T1000 (cell line): ENCODE results near the gene DEDD2.
A peak's percentile ranks its signal among the peaks of the same experiment; 100 is the strongest.
"Not testable (repeated sequence)": the region's sequence is repeated elsewhere in the genome, so short reads cannot be mapped to it uniquely, and the experiment has no call there.

Source experiments
- DNase-seq: peaks from one replicate; lab custom pipeline; 2025; ENCODE audit warnings: mixed read lengths; lab: John Stamatoyannopoulos, UW

Gene DEDD2, protein sequence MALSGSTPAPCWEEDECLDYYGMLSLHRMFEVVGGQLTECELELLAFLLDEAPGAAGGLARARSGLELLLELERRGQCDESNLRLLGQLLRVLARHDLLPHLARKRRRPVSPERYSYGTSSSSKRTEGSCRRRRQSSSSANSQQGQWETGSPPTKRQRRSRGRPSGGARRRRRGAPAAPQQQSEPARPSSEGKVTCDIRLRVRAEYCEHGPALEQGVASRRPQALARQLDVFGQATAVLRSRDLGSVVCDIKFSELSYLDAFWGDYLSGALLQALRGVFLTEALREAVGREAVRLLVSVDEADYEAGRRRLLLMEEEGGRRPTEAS

GRCh38 chr19:42217520-42218437 is at the start of gene DEDD2:
Gene DEDD2, minus strand, starts transcription at chr19:42217677. Its CDS starts 670 bp downstream, at chr19:42217007.
- peak; percentile 97 for DNase-seq

DNA sequence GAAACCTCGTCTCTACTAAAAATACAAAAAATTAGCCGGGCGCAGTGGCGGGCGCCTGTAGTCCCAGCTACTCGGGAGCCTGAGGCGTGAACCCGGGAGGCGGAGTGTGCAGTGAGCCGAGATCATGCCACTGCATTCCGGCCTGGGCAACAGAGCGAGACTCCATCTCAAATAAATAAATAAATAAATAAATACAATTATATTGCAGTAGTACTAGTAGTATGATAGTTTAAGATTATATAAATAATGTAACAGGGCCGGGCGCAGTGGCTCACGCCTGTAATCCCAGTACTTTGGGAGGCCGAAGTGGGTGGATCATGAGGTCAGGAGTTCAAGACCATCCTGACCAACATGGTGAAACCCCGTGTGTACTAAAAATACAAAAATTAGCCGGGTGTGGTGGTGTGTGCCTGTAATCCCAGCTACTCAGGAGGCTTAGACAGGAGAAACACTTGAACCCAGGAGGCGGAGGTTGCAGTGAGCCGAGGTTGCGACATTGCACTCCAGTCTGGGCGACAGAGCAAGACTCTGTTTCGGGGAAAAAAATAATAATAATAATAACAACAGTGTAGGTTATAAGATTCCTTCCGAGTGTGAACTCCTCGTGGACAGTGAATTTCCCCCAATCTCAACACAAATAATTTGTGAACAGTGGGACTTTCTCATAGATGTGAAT is 49.6 kb upstream of the DEDD2 start:
- not testable (repeated sequence) for DNase-seq

- not testable (repeated sequence) for DNase-seq
These were observed 48.6 kb upstream of the DEDD2 start for GRCh38 chr19:42266105-42266504.

- DNase-seq = no peak
These were observed 44.3 kb upstream of the DEDD2 start for GRCh38 chr19:42261763-42262162.

DNA sequence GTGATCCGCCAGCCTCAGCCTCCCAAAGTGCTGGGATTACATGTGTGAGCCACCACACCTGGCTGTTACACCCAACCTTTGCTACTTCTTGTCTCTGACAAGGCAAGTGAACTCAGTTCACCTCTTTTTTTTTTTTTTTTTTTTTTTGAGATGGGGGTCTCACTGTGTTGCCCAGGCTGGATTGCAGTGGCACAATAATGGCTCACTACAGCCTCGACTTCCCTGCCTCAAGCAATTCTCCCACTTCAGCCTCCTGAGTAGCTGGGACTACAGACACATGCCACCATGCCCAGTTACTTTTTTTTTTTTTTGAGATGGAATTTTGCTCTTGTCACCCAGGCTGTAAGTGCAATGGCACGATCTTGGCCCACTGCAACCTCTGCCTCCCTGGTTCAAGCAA is 40.4 kb upstream of the DEDD2 start:
- not testable (repeated sequence) for DNase-seq

DNA sequence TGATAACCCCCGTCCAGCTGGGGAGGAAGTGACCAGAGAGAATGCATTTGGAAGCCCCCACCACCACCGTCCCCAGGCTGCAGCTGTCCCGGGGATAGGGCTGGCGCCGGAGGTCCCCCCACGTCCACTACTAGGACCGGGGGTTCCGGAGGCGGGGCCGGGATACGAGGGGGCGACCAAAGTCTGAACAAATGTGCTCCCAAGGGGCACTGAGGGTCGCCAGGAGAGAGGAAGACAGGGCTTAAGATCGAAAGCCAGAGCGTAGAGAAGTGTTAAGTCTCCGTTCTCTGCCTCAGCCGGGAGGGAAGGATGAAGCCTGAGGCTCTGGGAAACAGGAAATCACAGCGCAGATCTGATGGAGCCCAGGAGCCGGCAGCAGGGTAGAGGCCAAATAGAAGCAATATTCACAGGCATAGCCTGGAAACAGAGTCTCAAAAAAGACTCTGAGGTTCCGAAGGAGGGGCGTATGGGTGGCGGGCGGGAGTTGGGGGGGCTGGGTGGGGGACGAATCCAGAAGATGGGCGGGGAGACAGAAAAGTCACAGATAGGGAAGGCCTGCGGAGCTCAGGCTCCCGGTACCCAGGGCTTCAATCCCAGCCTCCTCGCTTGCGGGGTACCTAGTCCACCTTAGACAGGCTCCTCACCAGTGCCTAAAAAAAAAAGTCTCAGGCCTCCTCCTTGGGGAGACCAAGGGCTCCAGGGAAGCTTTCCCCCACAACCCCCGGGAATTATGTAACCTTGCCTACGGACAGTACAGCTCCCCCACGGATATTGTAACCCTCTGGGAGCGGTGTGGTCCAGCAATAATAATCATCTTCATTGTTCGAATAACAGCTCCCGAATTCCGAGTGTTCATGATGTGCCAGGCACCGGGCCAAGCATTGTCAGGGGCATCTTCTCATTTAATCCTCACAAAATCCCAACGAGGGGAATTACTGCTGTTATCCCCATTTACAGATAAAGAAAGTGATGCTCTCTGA is 38.6 kb upstream of the DEDD2 start:
- DNase-seq = no peak

- peak; percentile 78 for DNase-seq
These were observed 37.6 kb upstream of the DEDD2 start, which contains the start of gene ERF for GRCh38 chr19:42254850-42255765. Gene ERF, minus strand, starts transcription at chr19:42255128. Its CDS starts 129 bp downstream, at chr19:42254999.

- no peak for DNase-seq
These were observed 36.8 kb upstream of the DEDD2 start for GRCh38 chr19:42254089-42254849.

- no peak for DNase-seq
These were observed 36.0 kb upstream of the DEDD2 start for GRCh38 chr19:42253245-42254088.

DNA sequence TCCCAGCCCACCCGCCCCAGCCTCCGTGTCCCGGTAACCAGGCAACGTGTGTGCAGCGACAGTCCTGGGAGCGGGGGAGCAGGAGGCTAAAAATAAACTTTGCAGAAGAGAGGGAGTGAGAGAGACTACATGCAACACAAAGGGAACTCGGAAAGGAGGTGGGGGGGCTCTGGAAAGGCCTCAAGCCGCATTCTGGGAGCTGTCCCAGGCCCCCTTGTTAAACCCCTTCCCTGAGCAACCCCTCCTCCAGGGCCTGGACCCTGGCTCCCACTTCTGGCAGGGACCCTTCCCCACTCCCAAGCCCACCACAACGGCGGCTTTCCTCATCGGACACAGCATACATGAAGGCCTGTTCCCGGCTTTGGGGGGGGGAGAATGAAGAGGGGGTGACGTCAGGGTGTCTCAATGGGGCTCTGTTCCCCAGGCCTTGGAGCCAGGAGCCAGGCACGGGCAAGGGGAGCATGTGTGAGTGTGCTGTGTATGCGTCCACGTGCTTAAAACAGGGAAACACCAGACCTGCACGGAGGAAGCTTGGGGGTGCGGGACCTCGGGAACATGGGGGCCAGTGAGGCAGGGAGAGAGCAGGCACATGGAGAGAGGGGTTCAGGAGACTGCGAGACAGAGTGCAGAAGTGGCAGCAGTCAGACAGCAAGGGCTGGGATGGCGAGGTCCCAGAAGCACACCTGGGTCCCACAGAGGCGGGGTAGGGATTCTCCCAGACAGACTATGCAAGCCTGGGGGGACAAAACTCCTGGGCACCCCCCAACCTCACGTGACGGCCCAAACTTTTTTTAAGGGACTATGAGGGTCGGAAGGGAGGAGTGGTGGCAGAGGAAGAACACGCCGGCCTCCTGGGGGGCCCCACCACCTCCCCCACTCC is 35.1 kb upstream of the DEDD2 start:
- DNase-seq = no peak

GRCh38 chr19:42251572-42252358 is 34.3 kb upstream of the DEDD2 start:
- no peak for DNase-seq

- no peak for DNase-seq
These were observed 33.4 kb upstream of the DEDD2 start for GRCh38 chr19:42250666-42251531.

GRCh38 chr19:42250183-42250665 is 32.7 kb upstream of the DEDD2 start:
- DNase-seq = no peak

GRCh38 chr19:42249769-42250168 is 32.3 kb upstream of the DEDD2 start:
- DNase-seq = no peak

DNA sequence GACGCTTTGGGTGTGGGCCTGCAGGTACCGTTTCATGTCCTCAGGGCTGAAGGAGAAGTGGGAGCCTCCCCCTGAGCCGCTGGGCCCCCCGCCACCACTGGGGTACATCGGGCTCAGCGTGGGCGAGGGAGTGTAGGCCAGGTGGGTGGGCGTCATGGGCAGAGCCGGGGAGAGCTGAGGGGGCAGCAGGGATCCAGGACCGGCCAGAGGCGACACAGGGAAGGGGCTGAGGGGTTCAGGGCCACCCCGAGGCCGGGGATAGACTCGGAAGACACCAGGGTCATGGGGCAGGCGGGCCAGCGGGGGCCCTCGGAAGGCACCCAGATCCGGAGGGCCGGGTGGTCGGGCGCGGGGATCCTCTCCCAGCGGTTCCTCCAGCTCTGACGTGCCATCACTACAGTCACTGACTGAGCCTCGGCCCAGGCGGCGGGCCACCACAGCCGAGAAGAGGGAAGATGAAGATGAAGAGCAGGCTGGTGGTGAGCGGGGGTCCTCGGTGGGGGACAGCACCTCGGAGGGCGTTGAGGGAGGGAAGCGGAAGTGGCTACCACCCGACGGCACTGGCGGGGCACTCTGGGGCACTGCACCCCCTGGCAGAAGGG is 31.8 kb upstream of the DEDD2 start:
- DNase-seq = no peak
